Measurements from ENCODE around the gene SRP9. TPM values are rescaled to one million over a fixed set of nuclear protein-coding genes. Genes with fewer than 3 reads are reported as not detected.

SRP9 gene
- total RNA-seq, 4 donors from 2014 or later, result 115 to 229 (median 175) TPM

DNA sequence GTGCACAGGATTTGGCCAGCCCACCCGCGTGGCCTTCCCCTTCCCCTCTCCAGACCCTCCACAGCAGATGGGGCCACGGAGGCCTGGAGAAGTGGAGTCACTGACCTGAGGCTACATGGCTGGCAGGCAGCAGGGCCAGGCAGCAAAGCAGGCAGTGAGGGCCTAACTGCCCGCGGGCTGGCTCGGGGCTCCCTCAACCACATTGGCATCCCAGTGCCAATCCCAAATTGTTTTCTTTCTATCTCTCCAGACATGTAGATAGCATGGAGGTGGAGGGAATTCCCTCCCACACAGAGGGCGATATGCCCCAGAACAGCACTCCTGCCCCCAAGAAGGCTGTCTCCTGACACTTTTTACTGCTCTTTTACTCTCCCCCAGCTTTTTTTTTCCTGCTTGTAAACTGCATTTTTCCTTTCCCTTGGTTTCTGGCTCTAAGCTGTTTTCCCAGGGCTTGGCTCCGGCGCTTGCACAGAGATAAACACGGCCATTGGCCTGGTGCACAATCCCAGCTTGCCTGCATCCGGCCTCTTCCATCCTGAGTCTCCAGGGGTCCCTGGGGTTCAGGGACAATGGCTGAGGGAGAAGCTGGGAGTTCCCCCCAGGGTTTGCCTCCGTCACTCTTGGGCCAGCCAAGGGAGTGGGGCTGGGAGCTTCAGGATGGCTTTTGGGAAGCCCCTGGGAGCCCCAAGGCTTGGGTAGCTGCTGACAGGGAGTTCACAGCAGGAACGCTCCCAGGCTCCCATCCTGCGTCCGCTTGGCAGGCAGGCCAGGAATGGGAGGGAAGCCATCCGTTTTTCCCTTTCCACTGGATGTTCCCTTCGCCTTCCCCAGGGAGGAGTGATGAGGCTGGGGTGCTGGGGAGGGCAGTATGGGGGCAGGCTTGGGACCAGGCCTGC is 39.3 kb downstream of the SRP9 start:
- peaks cover 63 to 98% (median 92%) of the 10 kb centered on the region in 3 donors for H3K4me1 ChIP-seq
- H3K27ac ChIP-seq, result peak overlapping the region; percentile 89 to 97 (median 96)
- no peaks in the 10 kb centered on the region for H3K27me3 ChIP-seq
- 44 to 59% methylated on average over 8 to 12 of the region's 17 CpGs for WGBS, 2 donors
- intact Hi-C loops (cut with DNase I), result no loop called here
- H3K4me3 ChIP-seq, result peak overlapping the region in 1 of 4 donors; percentile 27
- TF ChIP-seq POLR2A (IDR thresholded peaks at IDR 0.05), result no peak
- TF ChIP-seq, protein P1, sequence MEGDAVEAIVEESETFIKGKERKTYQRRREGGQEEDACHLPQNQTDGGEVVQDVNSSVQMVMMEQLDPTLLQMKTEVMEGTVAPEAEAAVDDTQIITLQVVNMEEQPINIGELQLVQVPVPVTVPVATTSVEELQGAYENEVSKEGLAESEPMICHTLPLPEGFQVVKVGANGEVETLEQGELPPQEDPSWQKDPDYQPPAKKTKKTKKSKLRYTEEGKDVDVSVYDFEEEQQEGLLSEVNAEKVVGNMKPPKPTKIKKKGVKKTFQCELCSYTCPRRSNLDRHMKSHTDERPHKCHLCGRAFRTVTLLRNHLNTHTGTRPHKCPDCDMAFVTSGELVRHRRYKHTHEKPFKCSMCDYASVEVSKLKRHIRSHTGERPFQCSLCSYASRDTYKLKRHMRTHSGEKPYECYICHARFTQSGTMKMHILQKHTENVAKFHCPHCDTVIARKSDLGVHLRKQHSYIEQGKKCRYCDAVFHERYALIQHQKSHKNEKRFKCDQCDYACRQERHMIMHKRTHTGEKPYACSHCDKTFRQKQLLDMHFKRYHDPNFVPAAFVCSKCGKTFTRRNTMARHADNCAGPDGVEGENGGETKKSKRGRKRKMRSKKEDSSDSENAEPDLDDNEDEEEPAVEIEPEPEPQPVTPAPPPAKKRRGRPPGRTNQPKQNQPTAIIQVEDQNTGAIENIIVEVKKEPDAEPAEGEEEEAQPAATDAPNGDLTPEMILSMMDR (IDR thresholded peaks at IDR 0.05), result no peak
- H3K36me3 ChIP-seq, result peaks cover 0 to 5% (median 0%) of the 10 kb centered on the region in 3 donors
- no peak for DNase-seq
- H3K9me3 ChIP-seq, result no peaks in the 10 kb centered on the region

DNA sequence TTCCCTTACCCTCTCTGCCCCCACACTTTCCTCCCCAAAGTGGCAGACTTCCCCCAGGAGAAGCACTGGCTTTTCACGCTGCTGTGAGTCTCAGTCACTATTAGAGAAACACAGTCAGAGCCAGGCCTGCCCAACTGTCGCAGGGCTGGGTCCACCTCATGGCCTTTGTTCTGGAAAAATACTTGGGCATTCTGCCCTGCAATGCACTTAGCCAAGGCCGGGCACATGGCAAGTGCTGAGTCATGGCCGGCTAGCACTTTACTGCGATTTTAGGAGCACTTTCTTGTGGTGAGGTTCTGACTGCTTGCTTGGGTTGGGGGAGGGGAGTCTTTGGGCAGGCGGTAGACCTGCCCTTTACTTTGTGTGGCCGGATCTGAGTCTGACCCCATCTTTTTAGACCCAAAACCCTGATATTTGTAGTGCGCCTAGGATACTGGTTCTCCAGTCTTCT is 40.0 kb downstream of the SRP9 start:
- no peak for DNase-seq
- WGBS, 2 donors, result 19 to 40% methylated on average over 8 of the region's 8 CpGs
- Histone ChIP-seq H3K9me3 (no peaks in the 10 kb centered on the region), H3K4me3 (peak overlapping the region in 1 of 4 donors; percentile 27), H3K4me1 (peaks cover 56 to 98% (median 87%) of the 10 kb centered on the region in 3 donors), H3K27me3 (no peaks in the 10 kb centered on the region), H3K27ac (peak overlapping the region; percentile 89 to 97 (median 96)), H3K36me3 (peaks cover 0 to 12% (median 0%) of the 10 kb centered on the region in 3 donors)
- intact Hi-C loops (cut with DNase I), result no loop called here
- no peak for TF ChIP-seq POLR2A (IDR thresholded peaks at IDR 0.05)
- TF ChIP-seq, protein P1 (IDR thresholded peaks at IDR 0.05), result no peak

DNA sequence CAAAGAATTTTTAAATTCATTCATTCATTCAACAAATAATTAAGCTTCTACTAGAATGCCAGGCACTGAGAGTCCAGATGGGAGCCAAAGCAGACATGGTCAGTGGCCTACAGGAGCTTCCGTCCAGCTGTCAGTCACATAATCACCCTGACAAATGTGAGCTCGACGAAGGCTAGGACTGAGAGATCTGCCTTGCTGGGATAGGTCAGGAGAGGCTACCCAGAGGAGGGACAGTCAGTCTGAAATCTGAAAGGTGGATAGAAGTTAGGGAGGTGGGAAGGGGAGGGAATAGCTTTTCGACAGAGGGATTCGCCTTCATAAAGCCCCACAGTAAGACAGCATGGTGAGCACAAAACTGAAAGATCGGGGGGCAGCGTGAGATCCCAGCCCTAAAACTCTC is 40.6 kb downstream of the SRP9 start:
- H3K27ac ChIP-seq, result peak overlapping the region; percentile 89 to 97 (median 96)
- H3K4me1 ChIP-seq, result peaks cover 50 to 98% (median 86%) of the 10 kb centered on the region in 3 donors
- WGBS, 2 donors, result 87 to 90% methylated on average over 7 of the region's 7 CpGs
- no peak overlapping the region for H3K4me3 ChIP-seq
- no peak for TF ChIP-seq POLR2A (IDR thresholded peaks at IDR 0.05)
- TF ChIP-seq, protein P1 (IDR thresholded peaks at IDR 0.05), result no peak
- DNase-seq, result no peak
- intact Hi-C loops (cut with DNase I), result no loop called here
- H3K27me3 ChIP-seq, result no peaks in the 10 kb centered on the region
- H3K9me3 ChIP-seq, result no peaks in the 10 kb centered on the region
- H3K36me3 ChIP-seq, result peaks cover 0 to 18% (median 0%) of the 10 kb centered on the region in 3 donors

DNA sequence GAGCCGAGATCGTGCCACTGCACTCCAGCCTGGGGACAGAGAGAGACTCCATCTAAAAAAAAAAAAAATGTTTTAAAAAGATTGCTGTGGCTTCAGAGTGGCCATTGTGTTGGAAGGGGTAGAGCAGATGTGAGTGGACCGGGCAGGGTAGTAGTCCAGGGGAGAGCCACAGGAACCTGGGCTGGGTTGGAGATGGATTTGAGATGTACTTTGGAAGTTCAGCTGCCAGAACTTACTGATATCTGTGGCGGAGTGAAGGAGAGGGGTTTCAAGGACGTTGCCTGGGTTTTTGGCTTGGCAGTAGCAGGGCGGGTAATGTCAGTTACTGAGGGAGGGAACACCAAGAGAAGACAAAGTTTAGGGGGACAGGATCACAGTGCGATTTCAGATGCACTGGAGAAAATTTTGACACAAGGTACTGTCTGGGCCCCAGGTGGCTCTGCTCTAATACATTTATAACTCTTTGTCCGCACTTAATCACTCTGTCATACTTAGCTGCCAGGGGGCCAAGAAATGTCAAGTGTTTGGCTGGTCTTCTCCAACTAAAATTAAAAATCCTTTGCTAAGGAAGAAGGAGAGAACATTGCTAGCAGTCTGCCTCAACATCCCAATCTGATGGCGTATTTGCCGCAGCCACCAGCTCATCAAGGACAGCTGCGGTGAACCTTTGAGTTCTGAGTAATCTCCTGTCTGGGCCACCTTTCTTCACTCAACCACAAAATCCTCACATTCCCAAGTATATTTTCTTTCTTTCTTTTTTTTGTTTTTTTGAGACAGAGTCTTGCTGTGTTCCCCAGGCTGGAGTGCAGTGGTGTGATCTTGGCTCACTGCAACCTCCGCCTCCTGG is 41.9 kb downstream of the SRP9 start:
- Histone ChIP-seq H3K27me3 (no peaks in the 10 kb centered on the region), H3K36me3 (peaks cover 0 to 27% (median 0%) of the 10 kb centered on the region in 3 donors), H3K4me3 (no peak overlapping the region), H3K9me3 (no peaks in the 10 kb centered on the region), H3K27ac (peak overlapping the region; percentile 48 to 78 (median 71)), H3K4me1 (peaks cover 38 to 98% (median 80%) of the 10 kb centered on the region in 3 donors)
- 79 to 89% methylated on average over 12 of the region's 12 CpGs for WGBS, 2 donors
- TF ChIP-seq, protein P1 (IDR thresholded peaks at IDR 0.05), result no peak
- no peak for TF ChIP-seq POLR2A (IDR thresholded peaks at IDR 0.05)
- no peak for DNase-seq
- intact Hi-C loops (cut with DNase I), result no loop called here
